ENCODE measurements around the gene PLEKHD1.

DNA sequence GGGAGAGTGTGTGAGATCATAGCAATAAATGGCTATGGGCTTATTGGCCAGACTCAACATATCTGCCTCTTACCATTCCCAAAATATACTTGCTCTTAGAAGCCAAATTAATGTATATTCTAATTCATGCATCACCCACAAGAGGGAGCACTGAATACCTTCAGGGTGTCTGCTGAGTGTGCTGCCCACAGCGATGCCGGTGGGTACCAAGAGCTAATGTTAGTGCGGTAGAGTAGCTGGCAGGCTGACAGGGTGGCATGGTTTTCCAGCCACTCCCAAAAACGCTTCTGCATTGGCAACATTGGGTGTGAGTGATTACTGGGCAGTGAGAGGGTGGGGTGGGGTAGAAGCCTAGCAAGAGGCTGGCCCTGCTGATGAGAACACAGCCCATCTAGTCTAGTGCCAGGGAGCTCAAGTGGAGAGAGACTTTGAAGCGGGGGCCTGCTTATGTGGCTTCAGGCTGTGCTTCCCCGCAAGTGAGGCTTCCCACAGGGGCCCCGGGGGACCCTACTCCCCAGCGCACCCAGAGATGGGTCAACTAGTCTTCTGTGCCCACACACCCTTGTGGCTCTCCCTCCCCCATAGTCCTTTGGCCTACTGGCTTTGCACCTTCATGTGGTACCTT, 9.2 kb upstream of the PLEKHD1 start:
- TF ChIP-seq CTCF (IDR thresholded peaks at IDR 0.05), result peak; percentile 64
- TF ChIP-seq EZH2 (IDR thresholded peaks at IDR 0.05), result no peak

Measured in neural progenitor cell (in vitro differentiated cells).